ENCODE measurements around the gene RNASET2.

DNA sequence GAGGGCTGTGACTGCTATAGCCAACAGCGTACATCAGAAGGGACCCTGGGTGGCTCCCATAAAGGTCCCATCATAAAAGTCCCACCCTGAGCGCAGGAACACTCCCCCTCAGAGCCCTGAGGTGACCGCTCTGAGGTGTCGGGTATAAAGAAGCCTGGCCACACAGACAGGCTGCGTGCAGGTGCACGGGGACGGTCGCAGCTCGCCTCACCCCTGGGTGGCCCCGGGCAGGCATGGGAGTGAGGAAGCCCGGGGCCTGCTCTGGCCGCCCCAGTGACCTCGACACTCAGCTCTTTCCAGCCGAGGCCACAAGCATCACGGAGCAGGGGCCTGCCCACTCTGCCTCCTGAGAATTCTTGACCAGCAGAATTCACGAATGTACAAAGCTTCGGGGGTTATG, 14.4 kb upstream of the RNASET2 start:
- TF ChIP-seq, protein P1, sequence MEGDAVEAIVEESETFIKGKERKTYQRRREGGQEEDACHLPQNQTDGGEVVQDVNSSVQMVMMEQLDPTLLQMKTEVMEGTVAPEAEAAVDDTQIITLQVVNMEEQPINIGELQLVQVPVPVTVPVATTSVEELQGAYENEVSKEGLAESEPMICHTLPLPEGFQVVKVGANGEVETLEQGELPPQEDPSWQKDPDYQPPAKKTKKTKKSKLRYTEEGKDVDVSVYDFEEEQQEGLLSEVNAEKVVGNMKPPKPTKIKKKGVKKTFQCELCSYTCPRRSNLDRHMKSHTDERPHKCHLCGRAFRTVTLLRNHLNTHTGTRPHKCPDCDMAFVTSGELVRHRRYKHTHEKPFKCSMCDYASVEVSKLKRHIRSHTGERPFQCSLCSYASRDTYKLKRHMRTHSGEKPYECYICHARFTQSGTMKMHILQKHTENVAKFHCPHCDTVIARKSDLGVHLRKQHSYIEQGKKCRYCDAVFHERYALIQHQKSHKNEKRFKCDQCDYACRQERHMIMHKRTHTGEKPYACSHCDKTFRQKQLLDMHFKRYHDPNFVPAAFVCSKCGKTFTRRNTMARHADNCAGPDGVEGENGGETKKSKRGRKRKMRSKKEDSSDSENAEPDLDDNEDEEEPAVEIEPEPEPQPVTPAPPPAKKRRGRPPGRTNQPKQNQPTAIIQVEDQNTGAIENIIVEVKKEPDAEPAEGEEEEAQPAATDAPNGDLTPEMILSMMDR (IDR thresholded peaks at IDR 0.05): no peak
- no peak for TF ChIP-seq POLR2A (IDR thresholded peaks at IDR 0.05)
